Epithelial cell of proximal tubule (primary cell): ENCODE results near the gene MATR3. TPM values are rescaled to one million over a fixed set of nuclear protein-coding genes. Genes with fewer than 3 reads are reported as not detected.

Experiments used
- DNase-seq: peaks from one replicate; pipeline ENCODE4 v3.0.0-alpha.2; 2011; ENCODE audit warnings: low read depth
- H3K4me3 ChIP-seq: 2 replicates; pipeline ENCODE4 v1.5.1; 2011; ENCODE audit warnings: low read depth, mild to moderate bottlenecking, low read length
- CTCF ChIP-seq: conservative IDR thresholded peaks from 2 replicates; pipeline ENCODE4 v1.5.1; 2012; ENCODE audit warnings: low read depth, mild to moderate bottlenecking, low read length
- total RNA-seq: library from RNA; depleted of rRNA; stranded (reverse); fragments of >200 nt; gene quantifications from 2 replicates; pipeline ENCODE4 v1.2.3, GENCODE V29; 2015

The MATR3 gene
- total RNA-seq, 1 donor from 2014 or later = 175 TPM

GRCh38 chr5:139282197-139282557 is 11.4 kb upstream of the MATR3 start:
- TF ChIP-seq CTCF = no peak
- DNase-seq = no peak
- no peak overlapping the region for H3K4me3 ChIP-seq

GRCh38 chr5:139283252-139284166 is 10.0 kb upstream of the MATR3 start:
- DNase-seq = no peak
- TF ChIP-seq CTCF = no peak
- H3K4me3 ChIP-seq = no peak overlapping the region

- TF ChIP-seq CTCF = no peak
- DNase-seq = no peak
- no peak overlapping the region for H3K4me3 ChIP-seq
These were observed 9.2 kb upstream of the MATR3 start for GRCh38 chr5:139284295-139284694.

GRCh38 chr5:139285651-139286392 is 7.7 kb upstream of the MATR3 start:
- DNase-seq = no peak
- no peak for TF ChIP-seq CTCF
- H3K4me3 ChIP-seq = no peak overlapping the region

GRCh38 chr5:139287890-139288635 is 5.5 kb upstream of the MATR3 start:
- no peak for DNase-seq
- peak; percentile 46 for TF ChIP-seq CTCF
- H3K4me3 ChIP-seq = no peak overlapping the region

- H3K4me3 ChIP-seq = no peak overlapping the region
- no peak for TF ChIP-seq CTCF
- DNase-seq = no peak
These were observed 2.5 kb upstream of the MATR3 start for GRCh38 chr5:139291051-139291450.
